Measurements from ENCODE around the gene PCDHGB4. TPM values are rescaled to one million over a fixed set of nuclear protein-coding genes. Genes with fewer than 3 reads are reported as not detected.

PCDHGB4 gene
- total and polyA plus RNA-seq, 10 of the 15 experiments (the other 5 are each of a cell fraction or from before 2014, with no cell fraction given) = 0.02 to 0.20 (median 0.04) TPM; not detected in 4

DNA sequence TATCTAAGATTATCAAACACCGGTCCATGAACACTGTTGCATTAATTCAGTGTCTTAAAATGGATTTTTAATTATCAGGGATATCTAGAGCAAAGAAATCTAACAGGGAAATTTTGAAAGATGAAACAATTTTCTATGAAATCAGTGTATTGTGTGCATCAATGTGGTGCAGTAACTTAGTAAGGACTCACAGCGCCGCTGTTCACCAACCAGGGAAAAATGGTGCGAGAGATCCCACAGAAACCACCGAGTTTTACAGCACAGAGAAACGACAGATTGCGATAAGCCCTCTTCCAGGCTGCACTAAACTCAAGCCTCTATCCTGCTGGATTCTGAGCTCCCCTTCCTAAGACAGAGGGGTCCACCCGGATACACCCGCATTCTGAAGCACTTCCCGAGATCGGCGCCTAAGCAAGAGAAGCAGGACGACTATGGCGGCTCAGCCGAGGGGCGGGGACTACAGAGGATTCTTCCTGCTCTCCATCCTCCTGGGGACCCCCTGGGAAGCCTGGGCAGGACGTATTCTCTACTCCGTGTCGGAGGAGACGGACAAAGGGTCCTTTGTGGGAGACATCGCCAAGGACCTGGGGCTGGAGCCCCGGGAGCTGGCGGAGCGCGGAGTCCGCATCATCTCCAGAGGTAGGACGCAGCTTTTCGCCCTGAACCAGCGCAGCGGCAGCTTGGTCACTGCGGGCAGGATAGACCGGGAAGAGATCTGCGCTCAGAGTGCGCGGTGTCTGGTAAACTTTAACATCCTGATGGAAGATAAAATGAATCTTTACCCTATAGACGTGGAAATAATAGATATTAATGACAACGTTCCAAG is 4.8 kb upstream of the PCDHGB4 start, which contains the start of gene PCDHGA7:
PCDHGA7 (plus strand) TSS at position 274 of the 826 bp plus-strand sequence; CDS start at position 432, 158 bp downstream.
- no peaks in the 10 kb centered on the region; the same call in 2 of the 3 replicates for H3K9me3 ChIP-seq (replicated peaks; ENCODE audit: control insufficient read depth, insufficient read depth, low read length)
- WGBS (ENCODE audit: insufficient coverage, insufficient replicate concordance, low lambda C conversion rate, missing lambda C conversion rate) = 13% methylated on average over 37 of the region's 37 CpGs
- CTCF ChIA-PET = interaction anchor here (0.8 to 1.5 kb wide), 2 partner anchors 9 to 175 kb away, joined by 3 read pairs; no protein-coding TSS in a partner anchor

More for the DNA sequence above, 4.8 kb upstream of the PCDHGB4 start, which contains the start of gene PCDHGA7:
- no peak for FAIRE-seq
- ChIA-PET RAD21 (ENCODE audit: unreplicated experiment) (no interaction called here), SMC1A (ENCODE audit: uncharacterized antibody, unreplicated experiment) (no interaction called here), POLR2A (no interaction called here)
- no peaks in the 10 kb centered on the region for H3K79me2 ChIP-seq (ENCODE audit: control insufficient read depth, insufficient read depth, low read length)
- H4K20me1 ChIP-seq (ENCODE audit: control insufficient read depth, insufficient read depth) = no peaks in the 10 kb centered on the region
- H3K4me1 ChIP-seq (ENCODE audit: control insufficient read depth, insufficient read depth, low read length) = no peaks in the 10 kb centered on the region
- no peaks in the 10 kb centered on the region for H3K36me3 ChIP-seq (ENCODE audit: control insufficient read depth in 2 of 2, insufficient read depth in 2 of 2, low read length in 1 of 2)
- in situ Hi-C loops (cut with MboI) (no loop called here), intact Hi-C loops (cut with micrococcal nuclease; ENCODE audit: unreplicated experiment) (no loop called here)
- no peak within 1 kb of the TSS for H2AFZ ChIP-seq (ENCODE audit: control insufficient read depth, low read depth, low read length)
- H3K4me2 ChIP-seq (ENCODE audit: control insufficient read depth, insufficient read depth) = no peak within 1 kb of the TSS
- DNase-seq (ENCODE audit: low read depth, low spot score) = no peak
- BruUV-seq (replicated peaks) = no TSS peak
- no peak within 1 kb of the TSS for H3K9ac ChIP-seq (ENCODE audit: control insufficient read depth, insufficient read depth, low read length)
- no peaks in the 10 kb centered on the region for H3K27me3 ChIP-seq (replicated peaks in 1 of 2; ENCODE audit: control insufficient read depth in 2 of 2, insufficient read depth in 2 of 2, low read length in 1 of 2)
- ATAC-seq = no peak
- TF ChIP-seq, protein P1, sequence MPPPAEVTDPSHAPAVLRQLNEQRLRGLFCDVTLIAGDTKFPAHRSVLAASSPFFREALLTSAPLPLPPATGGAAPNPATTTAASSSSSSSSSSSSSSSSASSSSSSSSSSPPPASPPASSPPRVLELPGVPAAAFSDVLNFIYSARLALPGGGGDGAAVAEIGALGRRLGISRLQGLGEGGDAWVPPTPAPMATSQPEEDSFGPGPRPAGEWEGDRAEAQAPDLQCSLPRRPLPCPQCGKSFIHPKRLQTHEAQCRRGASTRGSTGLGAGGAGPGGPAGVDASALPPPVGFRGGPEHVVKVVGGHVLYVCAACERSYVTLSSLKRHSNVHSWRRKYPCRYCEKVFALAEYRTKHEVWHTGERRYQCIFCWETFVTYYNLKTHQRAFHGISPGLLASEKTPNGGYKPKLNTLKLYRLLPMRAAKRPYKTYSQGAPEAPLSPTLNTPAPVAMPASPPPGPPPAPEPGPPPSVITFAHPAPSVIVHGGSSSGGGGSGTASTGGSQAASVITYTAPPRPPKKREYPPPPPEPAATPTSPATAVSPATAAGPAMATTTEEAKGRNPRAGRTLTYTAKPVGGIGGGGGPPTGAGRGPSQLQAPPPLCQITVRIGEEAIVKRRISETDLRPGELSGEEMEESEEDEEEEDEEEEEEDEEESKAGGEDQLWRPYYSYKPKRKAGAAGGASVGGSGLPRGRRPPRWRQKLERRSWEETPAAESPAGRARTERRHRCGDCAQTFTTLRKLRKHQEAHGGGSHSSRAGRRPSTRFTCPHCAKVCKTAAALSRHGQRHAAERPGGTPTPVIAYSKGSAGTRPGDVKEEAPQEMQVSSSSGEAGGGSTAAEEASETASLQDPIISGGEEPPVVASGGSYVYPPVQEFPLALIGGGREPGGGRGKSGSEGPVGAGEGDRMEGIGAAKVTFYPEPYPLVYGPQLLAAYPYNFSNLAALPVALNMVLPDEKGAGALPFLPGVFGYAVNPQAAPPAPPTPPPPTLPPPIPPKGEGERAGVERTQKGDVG (CRISPR knock-in tag; IDR thresholded peaks at IDR 0.05) = no peak
- no peak for TF ChIP-seq RB1 (IDR thresholded peaks at IDR 0.05; ENCODE audit: borderline replicate concordance)
- H3K4me3 ChIP-seq = no peak within 1 kb of the TSS
- no peak within 1 kb of the TSS for H3K27ac ChIP-seq (ENCODE audit: control insufficient read depth, insufficient read depth)

Measured in GM12878 (cell line).